Measurements from ENCODE around the gene NRDE2. TPM values are rescaled to one million over a fixed set of nuclear protein-coding genes. Genes with fewer than 3 reads are reported as not detected.

Gene NRDE2
- total and polyA plus RNA-seq, 4 donors, result 5.6 to 20.0 (median 13.7) TPM

GRCh38 chr14:90336985-90337384 lies 5.2 kb upstream of the NRDE2 start:
- Histone ChIP-seq H3K27ac (ENCODE audit: low read depth in 1 of 2, low read length in 2 of 2) (no peak overlapping the region), H3K27me3 (ENCODE audit: control insufficient read depth in 4 of 4, insufficient read depth in 4 of 4, low read length in 3 of 4) (no peaks in the 10 kb centered on the region), H3K4me3 (ENCODE audit: low read depth in 1 of 3, low read length in 3 of 3) (no peak overlapping the region), H3K36me3 (ENCODE audit: control insufficient read depth in 4 of 4, insufficient read depth in 3 of 4, low read depth in 1 of 4, low read length in 3 of 4) (no peaks in the 10 kb centered on the region), H3K4me1 (ENCODE audit: control insufficient read depth in 4 of 4, insufficient read depth in 4 of 4, low read length in 3 of 4) (no peaks in the 10 kb centered on the region), H3K9ac (ENCODE audit: low read depth in 1 of 2, low read length in 2 of 2) (no peak overlapping the region), H3K9me3 (ENCODE audit: control insufficient read depth in 4 of 4, low read length in 3 of 4) (no peaks in the 10 kb centered on the region)
- WGBS, result 78% methylated on average over 2 of the region's 2 CpGs
- DNase-seq (ENCODE audit: low spot score), result no peak
- TF ChIP-seq RAD21 (IDR thresholded peaks at IDR 0.05) (no peak), SP1 (IDR thresholded peaks at IDR 0.05) (no peak), HNF4G (IDR thresholded peaks at IDR 0.05) (no peak), HNF4A (conservative IDR thresholded peaks at IDR 0.05) (no peak), YY1 (IDR thresholded peaks at IDR 0.05) (no peak), CTCF (IDR thresholded peaks at IDR 0.05; ENCODE audit: low read depth, low read length, missing input control) (no peak), JUND (IDR thresholded peaks at IDR 0.05) (no peak), FOXA2 (IDR thresholded peaks at IDR 0.05) (no peak)

GRCh38 chr14:90336401-90336800 lies 4.7 kb upstream of the NRDE2 start:
- Histone ChIP-seq H3K9ac (ENCODE audit: low read depth in 1 of 2, low read length in 2 of 2) (no peak overlapping the region), H3K9me3 (ENCODE audit: control insufficient read depth in 4 of 4, low read length in 3 of 4) (no peaks in the 10 kb centered on the region), H3K27me3 (ENCODE audit: control insufficient read depth in 4 of 4, insufficient read depth in 4 of 4, low read length in 3 of 4) (no peaks in the 10 kb centered on the region), H3K4me1 (ENCODE audit: control insufficient read depth in 4 of 4, insufficient read depth in 4 of 4, low read length in 3 of 4) (peaks cover 0 to under 1% (median 0%) of the 10 kb centered on the region in 4 donors), H3K36me3 (ENCODE audit: control insufficient read depth in 4 of 4, insufficient read depth in 3 of 4, low read depth in 1 of 4, low read length in 3 of 4) (no peaks in the 10 kb centered on the region), H3K4me3 (ENCODE audit: low read depth in 1 of 3, low read length in 3 of 3) (no peak overlapping the region), H3K27ac (ENCODE audit: low read depth in 1 of 2, low read length in 2 of 2) (no peak overlapping the region)
- DNase-seq (ENCODE audit: low spot score), result no peak
- WGBS, result 88% methylated on average over 3 of the region's 3 CpGs
- TF ChIP-seq EGR1 (IDR thresholded peaks at IDR 0.05; ENCODE audit: low read depth in 2 of 2), result no peak
- no peak for TF ChIP-seq NR2F2 (IDR thresholded peaks at IDR 0.05)
- no peak for TF ChIP-seq JUND (IDR thresholded peaks at IDR 0.05)
- TF ChIP-seq RAD21 (IDR thresholded peaks at IDR 0.05), result no peak
- TF ChIP-seq ATF3 (IDR thresholded peaks at IDR 0.05), result no peak
- TF ChIP-seq MAX (IDR thresholded peaks at IDR 0.05), result no peak
- TF ChIP-seq FOXA1 (IDR thresholded peaks at IDR 0.05), result no peak
- TF ChIP-seq REST (IDR thresholded peaks at IDR 0.05), result no peak
- no peak for TF ChIP-seq ZBTB33 (IDR thresholded peaks at IDR 0.05)
- no peak for TF ChIP-seq CTCF (IDR thresholded peaks at IDR 0.05; ENCODE audit: low read depth, low read length, missing input control)
- TF ChIP-seq SP1 (IDR thresholded peaks at IDR 0.05), result no peak
- no peak for TF ChIP-seq HNF4G (IDR thresholded peaks at IDR 0.05)
